Activated CD4-positive, CD25-positive, alpha-beta regulatory T cell (primary cell): ENCODE measurements around the gene OGG1.

Experiments
- DNase-seq, 4 experiments: peaks; one replicate each; lab custom pipeline; 2025; lab: John Stamatoyannopoulos, UW

The OGG1 gene

GRCh38 chr3:9749645-9750555 lies at the start of gene OGG1:
Gene OGG1 (plus strand): TSS chr3:9749952. CDS start chr3:9750287, 335 bp downstream.
- peak; percentile 83 to 89 (median 87) for DNase-seq

GRCh38 chr3:9700536-9700935 lies 49.2 kb upstream of the OGG1 start:
- DNase-seq = no peak

GRCh38 chr3:9701006-9701405 lies 48.7 kb upstream of the OGG1 start:
- no peak for DNase-seq

- DNase-seq = no peak
Observed at GRCh38 chr3:9701711-9702110, 48.0 kb upstream of the OGG1 start.

- no peak for DNase-seq
Observed at GRCh38 chr3:9703240-9703639, 46.5 kb upstream of the OGG1 start.

- no peak for DNase-seq
Observed at GRCh38 chr3:9703736-9704346, 45.9 kb upstream of the OGG1 start, which contains the start of gene CPNE9. Gene CPNE9 (plus strand): TSS chr3:9703833. CDS start chr3:9703997, 164 bp downstream.

- no peak for DNase-seq
Observed at GRCh38 chr3:9704347-9705322, 45.1 kb upstream of the OGG1 start.

- no peak for DNase-seq
Observed at GRCh38 chr3:9710174-9710739, 39.5 kb upstream of the OGG1 start.

- no peak for DNase-seq
Observed at GRCh38 chr3:9712415-9712814, 37.3 kb upstream of the OGG1 start.

- no peak for DNase-seq
Observed at GRCh38 chr3:9713142-9713541, 36.6 kb upstream of the OGG1 start.

- DNase-seq = no peak
Observed at GRCh38 chr3:9715136-9715535, 34.6 kb upstream of the OGG1 start.

GRCh38 chr3:9715764-9716437 lies 33.9 kb upstream of the OGG1 start:
- no peak for DNase-seq

GRCh38 chr3:9716801-9717555 lies 32.8 kb upstream of the OGG1 start:
- no peak for DNase-seq

GRCh38 chr3:9717563-9717962 lies 32.2 kb upstream of the OGG1 start:
- no peak for DNase-seq

- no peak for DNase-seq
Observed at GRCh38 chr3:9718118-9718517, 31.6 kb upstream of the OGG1 start.

- DNase-seq = no peak
Observed at GRCh38 chr3:9721015-9721699, 28.6 kb upstream of the OGG1 start.

- DNase-seq = no peak
Observed at GRCh38 chr3:9721700-9722060, 28.1 kb upstream of the OGG1 start.

GRCh38 chr3:9725775-9726515 lies 23.8 kb upstream of the OGG1 start:
- DNase-seq = no peak

- DNase-seq = peak in 2 of 4 experiments; percentile 26 to 35
Observed at GRCh38 chr3:9727041-9727595, 22.6 kb upstream of the OGG1 start.
